Activated CD8-positive, alpha-beta memory T cell treated with anti-CD3 and anti-CD28 coated beads, Interleukin-2, amount 50 U/mL, for 24 hours (primary cell): ENCODE measurements around the gene MRGPRF.
"Not testable (repeated sequence)": the region's sequence is repeated elsewhere in the genome, so short reads cannot be mapped to it uniquely, and the experiment has no call there.

Experiments used
- DNase-seq: peaks from one replicate; pipeline ENCODE4 v3.0.0-alpha.2; 2020; ENCODE audit errors: extremely low read depth

Gene MRGPRF

DNA sequence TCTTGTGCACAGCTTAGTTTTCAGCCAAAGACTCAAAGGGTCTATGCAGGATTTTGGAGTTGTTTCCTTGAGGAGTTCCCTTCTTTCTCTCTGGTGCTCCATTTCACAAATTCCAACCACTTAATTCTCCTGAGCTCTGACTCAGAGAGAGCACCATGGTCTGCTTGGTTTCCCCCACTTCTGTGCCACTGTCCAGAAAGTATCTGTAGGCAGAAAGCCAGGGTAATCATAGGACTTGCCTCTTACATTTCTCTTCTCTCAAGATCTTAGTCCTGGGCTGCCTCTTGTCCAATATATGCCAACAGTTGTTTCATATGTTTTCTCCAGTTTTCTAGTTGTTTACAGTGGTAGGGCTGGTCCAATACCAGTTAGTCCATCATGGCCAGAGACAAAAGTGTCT is 25.8 kb downstream of the MRGPRF start:
- DNase-seq: no peak

- DNase-seq: no peak
Measured at GRCh38 chr11:68983801-68984200, 29.2 kb downstream of the MRGPRF start.

- DNase-seq: no peak
Measured at GRCh38 chr11:68982134-68982533, 30.9 kb downstream of the MRGPRF start.

- DNase-seq: no peak
Measured at GRCh38 chr11:68980776-68981065, 32.3 kb downstream of the MRGPRF start, which contains the start of gene MRGPRD. MRGPRD (minus strand) TSS chr11:68980986; CDS start chr11:68980986, 0 bp downstream.

DNA sequence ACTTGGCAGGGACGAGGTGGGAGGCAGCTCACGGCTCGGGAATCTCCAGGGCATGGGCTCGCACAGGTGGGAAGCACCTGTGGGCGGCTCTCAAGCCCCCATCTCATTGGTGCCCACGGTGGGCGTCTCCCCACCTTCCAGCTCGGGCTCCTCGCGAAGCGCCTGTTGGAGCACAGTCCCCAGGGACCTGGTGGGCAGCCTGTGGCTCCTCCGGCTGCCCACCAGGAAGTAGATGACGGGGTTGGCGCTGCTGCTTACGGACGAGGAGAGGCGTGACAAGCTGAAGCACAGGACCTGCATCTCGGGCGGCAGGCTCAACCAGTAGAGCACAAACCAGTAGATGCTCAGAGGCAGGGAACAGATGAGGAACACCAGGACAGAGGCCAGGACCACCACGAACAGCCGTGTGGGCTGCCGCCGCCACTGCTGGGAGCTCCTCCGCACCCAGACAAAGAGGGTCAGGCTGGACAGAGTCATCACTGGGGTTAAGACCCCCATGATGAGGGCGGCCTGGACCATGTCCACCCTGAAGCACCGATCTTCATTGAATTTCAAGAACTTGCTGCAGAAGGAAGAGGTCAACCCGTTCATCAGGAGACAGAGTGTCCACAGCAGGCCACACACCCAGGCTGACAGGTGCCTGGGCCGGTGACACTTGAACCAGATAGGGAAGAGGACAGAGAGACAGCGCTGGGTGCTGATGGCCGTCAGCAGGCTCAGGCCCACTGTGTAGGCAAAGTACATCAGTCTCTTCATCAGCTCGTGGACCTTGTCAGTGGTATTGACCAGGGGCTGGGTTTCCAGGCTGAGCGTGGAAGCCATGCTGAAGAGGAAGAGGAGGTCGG is 32.9 kb downstream of the MRGPRF start:
- DNase-seq: no peak

- DNase-seq: no peak
Measured at GRCh38 chr11:68978931-68979594, 34.0 kb downstream of the MRGPRF start.

- no peak for DNase-seq
Measured at GRCh38 chr11:68978626-68978930, 34.5 kb downstream of the MRGPRF start.

GRCh38 chr11:68977781-68978625 is 35.0 kb downstream of the MRGPRF start:
- no peak for DNase-seq

DNA sequence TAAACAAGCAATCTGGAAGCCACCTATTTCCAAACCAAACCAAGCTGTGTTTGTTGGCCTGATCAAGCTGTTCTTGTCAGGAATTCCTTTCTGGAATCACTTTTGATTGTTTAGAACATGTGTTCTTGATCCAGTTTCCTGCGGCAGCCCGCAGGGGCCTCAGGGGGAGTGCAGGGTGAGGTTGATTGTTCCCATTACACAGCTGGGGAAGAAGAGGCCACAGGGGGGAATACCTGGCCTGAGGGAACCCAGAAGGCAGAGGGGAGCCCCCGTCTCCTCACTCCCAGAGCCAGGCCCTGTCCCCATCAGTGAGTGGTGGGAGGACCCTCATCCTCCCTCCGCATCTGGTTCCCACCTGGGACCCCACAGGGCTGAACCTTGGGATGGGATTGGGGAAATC is 36.5 kb downstream of the MRGPRF start:
- no peak for DNase-seq

- no peak for DNase-seq
Measured at GRCh38 chr11:68976095-68976494, 37.0 kb downstream of the MRGPRF start.

- no peak for DNase-seq
Measured at GRCh38 chr11:68974421-68975194, 38.4 kb downstream of the MRGPRF start.

DNA sequence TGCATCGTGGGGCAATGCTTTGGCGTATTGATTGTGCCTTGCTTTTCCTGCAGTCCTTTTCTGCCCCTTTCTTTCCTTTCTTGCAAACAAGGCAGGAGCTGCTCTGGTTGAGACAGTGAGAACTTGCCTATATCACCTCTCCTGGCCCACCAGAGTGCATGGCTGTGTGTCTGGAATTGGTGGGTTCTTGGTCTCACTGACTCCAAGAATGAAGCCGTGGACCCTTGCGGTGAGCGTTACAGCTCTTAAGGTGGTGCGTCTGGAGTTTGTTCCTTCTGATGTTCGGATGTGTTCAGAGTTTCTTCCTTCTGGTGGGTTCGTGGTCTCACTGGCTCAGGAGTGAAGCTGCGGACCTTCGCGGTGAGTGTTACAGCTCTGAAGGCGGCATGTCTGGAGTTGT is 39.3 kb downstream of the MRGPRF start:
- DNase-seq: not testable (repeated sequence)

GRCh38 chr11:68973219-68973618 is 39.8 kb downstream of the MRGPRF start:
- DNase-seq: no peak

- DNase-seq: no peak
Measured at GRCh38 chr11:68970921-68971636, 42.0 kb downstream of the MRGPRF start.

DNA sequence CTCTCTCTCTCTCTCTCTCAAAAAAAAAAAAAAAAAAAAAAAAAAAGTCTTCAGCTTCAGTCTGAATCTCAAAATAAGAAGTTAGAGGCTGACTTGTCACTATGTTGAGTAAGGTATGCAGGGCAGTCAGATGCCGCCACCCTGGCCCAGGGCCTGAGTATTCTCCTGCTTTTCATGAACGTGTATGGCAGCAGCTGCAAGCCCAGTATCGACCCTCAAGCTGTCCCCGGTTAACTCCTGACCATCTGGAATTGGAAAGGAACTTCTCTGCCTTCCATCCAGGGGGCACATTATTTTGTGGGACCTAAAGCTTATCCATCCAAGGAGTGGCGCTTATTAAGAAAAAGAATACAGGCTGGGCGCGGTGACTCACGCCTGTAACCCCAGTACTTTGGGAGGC is 43.7 kb downstream of the MRGPRF start:
- no peak for DNase-seq

DNA sequence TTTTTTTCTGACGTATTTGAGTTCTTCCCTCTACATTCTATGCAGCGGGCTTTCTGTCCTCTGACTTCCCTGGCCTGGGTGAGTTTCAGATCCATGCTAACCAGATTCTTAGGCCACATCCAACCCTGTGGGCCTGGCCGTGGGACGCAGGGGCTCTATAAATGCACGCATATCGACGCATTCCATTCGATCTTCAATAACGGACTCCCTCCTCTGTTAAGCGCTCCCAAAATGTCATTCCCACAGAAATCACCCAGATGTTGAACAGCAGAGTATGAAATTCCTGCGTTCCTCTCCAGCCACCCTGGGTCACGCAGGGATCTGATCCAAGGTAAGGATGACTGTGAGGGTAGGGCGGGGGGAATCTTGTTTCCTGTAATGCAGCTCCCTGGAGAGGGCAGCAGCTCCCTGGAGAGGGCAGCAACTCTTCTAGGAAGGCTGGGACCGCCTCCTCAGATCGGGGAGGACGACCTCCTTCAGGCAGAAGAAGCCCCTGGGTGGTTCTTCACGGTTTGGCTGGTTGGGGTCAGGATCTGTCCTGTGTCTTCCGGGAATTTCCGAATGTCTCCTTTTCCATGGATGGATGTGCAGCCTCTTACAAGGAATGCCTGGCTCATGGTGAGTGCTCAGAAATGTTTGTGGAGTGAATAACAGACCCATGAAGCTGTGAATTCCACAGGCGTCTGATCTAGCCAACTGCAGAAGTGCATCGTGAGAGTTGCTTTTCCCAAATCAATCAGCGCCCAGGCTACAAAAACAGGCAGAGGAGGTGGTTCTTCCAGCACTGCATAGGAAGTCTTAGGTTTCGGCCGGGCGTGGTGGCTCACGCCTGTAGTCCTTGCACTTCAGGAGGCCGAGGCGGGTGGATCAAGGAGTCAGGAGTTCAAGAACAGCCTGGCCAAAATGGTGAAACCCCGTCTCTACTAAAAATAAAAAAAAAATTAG is 44.5 kb downstream of the MRGPRF start:
- DNase-seq: no peak

GRCh38 chr11:68966894-68967780 is 45.9 kb downstream of the MRGPRF start:
- DNase-seq: no peak

DNA sequence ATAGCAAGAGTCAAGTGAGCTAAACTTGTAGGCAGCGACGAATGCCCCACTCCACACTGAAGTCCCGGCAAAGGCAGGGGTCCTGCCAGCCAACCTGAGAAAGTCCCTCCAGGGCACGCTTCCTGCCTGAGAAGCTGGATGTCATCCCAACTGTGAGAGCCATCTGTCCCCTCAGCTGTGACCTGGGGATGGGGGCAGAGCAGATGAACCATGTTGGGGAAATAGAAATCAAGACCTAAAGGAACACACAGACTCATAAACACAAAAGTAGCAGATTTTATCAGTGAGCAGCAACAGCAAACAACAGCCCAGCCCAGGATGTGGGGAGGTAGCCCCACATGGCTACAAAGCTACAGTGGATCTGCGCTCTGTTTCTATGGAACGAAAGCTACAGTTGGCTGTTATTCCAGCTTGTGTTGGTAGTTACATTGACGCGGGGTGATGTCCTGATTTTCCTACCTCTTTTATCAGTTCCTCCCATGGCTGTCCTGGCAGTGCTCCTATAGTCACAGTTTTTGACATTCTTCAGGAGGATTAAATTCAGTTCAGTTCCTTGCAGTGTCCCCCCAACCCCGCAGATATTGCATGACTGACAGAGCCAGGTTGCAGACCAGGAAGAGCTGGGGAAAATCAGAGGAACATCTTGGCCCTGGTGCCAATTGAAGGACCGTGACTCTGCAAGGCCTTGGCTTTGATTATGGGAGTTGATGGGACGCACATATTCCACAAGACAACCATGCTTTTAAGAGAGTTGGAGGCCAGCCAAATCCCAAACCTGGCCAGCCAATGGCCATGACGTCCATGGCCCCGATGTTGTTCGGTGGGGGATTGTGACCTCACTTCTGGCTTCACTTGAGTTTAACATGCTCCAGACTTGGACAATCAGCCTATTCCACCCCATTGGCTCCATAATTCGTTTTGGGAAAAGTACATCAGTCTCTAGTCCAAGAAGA is 46.9 kb downstream of the MRGPRF start:
- DNase-seq: no peak
